ENCODE data around the gene PIK3CA. TPM values are rescaled to one million over a fixed set of nuclear protein-coding genes. Genes with fewer than 3 reads are reported as not detected.
A peak's percentile ranks its signal among the peaks of the same experiment; 100 is the strongest.

The PIK3CA gene
- total RNA-seq, 1 donor, result 26.6 TPM

DNA sequence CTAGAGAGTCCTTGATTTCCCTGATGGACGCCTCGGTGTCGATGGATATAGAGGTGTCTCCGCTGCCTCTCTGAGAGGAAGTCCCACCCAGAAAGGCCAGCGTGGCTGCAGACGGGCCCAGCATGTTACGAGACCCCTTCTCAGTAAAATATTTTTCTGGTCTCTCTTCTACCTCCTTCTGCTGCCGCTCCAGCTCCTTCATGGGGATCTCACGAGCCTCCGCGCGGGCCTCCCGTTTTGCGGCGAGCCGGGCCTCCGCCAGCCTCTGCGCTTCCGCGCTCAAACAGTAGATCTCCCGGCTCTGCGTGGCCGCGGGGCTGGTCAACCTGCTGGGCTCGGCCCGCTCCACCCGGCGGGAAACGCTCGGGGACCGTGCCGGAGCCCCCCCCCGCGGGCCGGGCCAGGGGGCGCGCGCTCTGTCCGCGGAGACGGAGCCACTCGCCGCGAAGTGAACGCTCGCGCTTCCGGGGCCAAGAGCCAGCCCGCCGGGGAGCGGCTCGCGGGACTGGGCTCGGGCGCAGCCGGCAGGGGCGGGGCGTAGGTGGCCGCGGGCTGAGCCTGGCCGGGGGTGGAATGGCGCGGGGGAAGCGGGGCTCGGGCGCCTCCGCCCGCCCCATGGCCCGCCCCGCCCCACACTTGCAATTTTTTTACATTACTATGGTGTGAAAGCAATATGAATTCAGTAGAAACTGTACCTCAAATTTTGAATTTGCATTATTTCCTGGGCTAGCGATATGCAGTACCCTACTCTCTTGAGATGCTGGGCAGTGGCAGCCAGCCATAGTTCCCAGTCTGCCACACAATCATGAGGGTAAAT is 113.0 kb downstream of the PIK3CA start:
- DNase-seq (ENCODE audit: low read depth), result peak; percentile 54
- TF ChIP-seq, protein P1, sequence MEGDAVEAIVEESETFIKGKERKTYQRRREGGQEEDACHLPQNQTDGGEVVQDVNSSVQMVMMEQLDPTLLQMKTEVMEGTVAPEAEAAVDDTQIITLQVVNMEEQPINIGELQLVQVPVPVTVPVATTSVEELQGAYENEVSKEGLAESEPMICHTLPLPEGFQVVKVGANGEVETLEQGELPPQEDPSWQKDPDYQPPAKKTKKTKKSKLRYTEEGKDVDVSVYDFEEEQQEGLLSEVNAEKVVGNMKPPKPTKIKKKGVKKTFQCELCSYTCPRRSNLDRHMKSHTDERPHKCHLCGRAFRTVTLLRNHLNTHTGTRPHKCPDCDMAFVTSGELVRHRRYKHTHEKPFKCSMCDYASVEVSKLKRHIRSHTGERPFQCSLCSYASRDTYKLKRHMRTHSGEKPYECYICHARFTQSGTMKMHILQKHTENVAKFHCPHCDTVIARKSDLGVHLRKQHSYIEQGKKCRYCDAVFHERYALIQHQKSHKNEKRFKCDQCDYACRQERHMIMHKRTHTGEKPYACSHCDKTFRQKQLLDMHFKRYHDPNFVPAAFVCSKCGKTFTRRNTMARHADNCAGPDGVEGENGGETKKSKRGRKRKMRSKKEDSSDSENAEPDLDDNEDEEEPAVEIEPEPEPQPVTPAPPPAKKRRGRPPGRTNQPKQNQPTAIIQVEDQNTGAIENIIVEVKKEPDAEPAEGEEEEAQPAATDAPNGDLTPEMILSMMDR (IDR thresholded peaks at IDR 0.05; ENCODE audit: insufficient read depth, low read length), result no peak
- peak overlapping the region; percentile 67 for H3K4me3 ChIP-seq (ENCODE audit: low read depth, low read length)

DNA sequence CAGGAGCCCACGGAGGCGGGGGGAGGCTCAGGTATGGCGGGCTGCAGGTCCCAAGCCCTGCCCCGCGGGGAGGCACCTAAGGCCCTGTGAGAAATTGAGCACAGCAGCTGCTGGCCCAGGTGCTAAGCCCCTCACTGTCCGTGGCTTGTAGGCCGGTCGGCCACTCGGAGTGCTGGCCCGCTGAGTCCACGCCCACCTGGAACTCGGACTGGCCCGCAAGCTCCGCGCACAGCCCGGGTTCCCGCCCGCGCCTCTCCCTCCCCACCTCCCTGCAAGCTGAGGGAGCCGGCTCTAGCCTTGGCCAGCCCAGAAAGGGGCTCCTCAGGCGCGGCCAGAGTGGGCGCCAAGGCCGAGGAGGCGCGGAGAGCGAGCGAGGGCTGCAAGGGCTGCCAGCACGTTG is 115.0 kb downstream of the PIK3CA start:
- TF ChIP-seq, protein P1 (IDR thresholded peaks at IDR 0.05; ENCODE audit: insufficient read depth, low read length), result no peak
- H3K4me3 ChIP-seq (ENCODE audit: low read depth, low read length), result no peak overlapping the region
- no peak for DNase-seq (ENCODE audit: low read depth)

DNA sequence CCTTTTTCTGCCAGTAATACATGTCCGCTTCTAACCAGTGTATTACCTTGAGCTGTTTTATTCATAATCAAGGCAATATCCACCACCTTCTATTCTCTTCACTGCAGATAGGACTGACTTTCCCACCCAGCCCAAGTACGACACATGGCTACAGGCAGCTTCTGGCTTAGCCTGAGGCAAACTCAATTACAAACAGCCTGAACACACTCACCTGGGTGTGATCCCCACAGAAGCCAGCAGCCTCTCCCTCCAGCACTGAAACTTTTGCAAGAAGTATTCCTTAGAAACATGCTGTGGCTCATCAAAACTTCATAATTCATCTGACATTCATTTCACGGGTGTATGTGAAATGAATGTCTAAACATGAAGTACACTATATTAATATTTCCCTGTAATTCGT is 116.3 kb downstream of the PIK3CA start:
- no peak overlapping the region for H3K4me3 ChIP-seq (ENCODE audit: low read depth, low read length)
- TF ChIP-seq, protein P1 (IDR thresholded peaks at IDR 0.05; ENCODE audit: insufficient read depth, low read length), result no peak
- no peak for DNase-seq (ENCODE audit: low read depth)

DNA sequence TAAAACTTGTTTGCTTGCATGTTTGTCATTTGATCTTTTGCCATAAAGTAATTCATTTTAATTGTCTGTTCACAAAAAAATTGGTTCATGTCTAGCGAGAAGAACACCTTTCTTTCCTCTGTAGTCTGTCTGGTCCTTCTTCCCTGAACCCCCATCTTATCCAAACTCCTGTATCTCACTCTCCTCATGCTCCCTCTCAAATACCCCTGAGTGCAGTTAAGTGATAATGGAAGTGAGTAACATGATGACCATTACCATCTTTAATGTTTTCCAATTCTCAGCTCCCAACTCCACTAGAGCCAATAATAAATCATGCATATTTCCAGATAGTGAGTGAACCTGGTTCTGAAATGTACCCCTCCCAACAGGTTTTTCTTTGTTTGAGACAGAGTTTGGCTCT is 116.9 kb downstream of the PIK3CA start:
- no peak for DNase-seq (ENCODE audit: low read depth)
- TF ChIP-seq, protein P1 (IDR thresholded peaks at IDR 0.05; ENCODE audit: insufficient read depth, low read length), result no peak
- H3K4me3 ChIP-seq (ENCODE audit: low read depth, low read length), result no peak overlapping the region

DNA sequence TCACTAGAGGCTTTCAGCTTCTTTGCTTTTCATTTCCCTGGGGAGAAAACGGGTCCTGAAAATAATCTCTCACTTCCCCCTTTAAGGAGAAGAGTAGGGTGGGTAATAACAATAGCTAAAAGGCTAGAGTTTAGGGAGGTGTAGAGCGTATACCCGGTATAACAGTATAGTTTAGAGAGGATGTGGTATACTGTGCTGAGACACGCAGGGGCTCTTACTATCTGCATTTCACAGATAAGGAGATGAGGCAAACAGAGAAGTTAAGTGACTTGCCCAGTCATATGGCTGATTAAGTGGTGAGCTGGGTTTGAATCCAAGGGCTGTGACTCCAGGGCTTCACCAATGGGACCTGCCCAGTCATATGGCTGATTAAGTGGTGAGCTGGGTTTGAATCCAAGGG is 117.7 kb downstream of the PIK3CA start:
- no peak overlapping the region for H3K4me3 ChIP-seq (ENCODE audit: low read depth, low read length)
- no peak for DNase-seq (ENCODE audit: low read depth)
- TF ChIP-seq, protein P1 (IDR thresholded peaks at IDR 0.05; ENCODE audit: insufficient read depth, low read length), result no peak

DNA sequence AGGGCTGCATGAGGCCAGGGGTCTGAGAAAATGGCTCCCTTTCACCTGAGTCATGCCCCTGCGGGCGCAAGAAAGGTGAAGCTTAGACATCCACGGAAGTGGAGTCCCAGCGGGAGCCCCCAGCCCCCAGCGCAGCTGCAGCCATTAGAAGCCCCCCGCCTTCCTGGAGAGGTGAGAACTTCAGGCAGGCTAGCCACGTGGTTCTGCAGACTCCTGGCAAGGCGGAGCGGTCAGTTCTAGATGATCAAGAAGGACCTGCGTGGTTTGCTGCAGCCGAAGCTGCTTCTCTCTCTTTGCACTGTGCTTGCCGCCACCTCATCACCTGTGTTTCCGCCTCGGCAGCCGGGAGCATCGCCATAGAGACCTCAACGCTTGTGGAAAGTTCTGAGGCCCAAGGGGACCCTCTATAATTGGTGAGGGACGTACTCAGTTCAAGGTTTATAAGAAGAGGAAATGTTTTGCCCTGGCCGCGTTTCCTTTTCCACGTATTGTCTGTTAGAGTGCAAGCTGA is 118.6 kb downstream of the PIK3CA start:
- H3K4me3 ChIP-seq (ENCODE audit: low read depth, low read length), result no peak overlapping the region
- TF ChIP-seq, protein P1 (IDR thresholded peaks at IDR 0.05; ENCODE audit: insufficient read depth, low read length), result no peak
- no peak for DNase-seq (ENCODE audit: low read depth)
